HepG2 (cell line): Measurements from ENCODE around the gene C1QTNF1. TPM values are rescaled to one million over a fixed set of nuclear protein-coding genes. Genes with fewer than 3 reads are reported as not detected.

ENCODE experiments used
- GLMP ChIP-seq: sonication (generic); formaldehyde crosslinking; IDR thresholded peaks from 2 replicates; pipeline ENCODE4 v1.9.0; 2021; ENCODE audit warnings: missing genetic modification reagents, mild to moderate bottlenecking, borderline replicate concordance
- HNF1A ChIP-seq, 2 experiments: sonication (generic) in 1 of 2; formaldehyde crosslinking in 1 of 2; IDR thresholded peaks; 2 replicates each; pipeline versions ENCODE4 v1.4.0 to v1.6.1; 2016 to 2020; ENCODE audit warnings: borderline replicate concordance in 1 of 2, low read depth in 1 of 2, mild to moderate bottlenecking in 1 of 2, missing genetic modification reagents in 1 of 2
- JDP2 ChIP-seq: sonication (generic); formaldehyde crosslinking; IDR thresholded peaks from 2 replicates; pipeline ENCODE4 v1.8.1; 2022; ENCODE audit warnings: missing genetic modification reagents, borderline replicate concordance
- MIER2 ChIP-seq: IDR thresholded peaks from 2 replicates; pipeline ENCODE4 v1.6.1; 2016; ENCODE audit warnings: missing biosample characterization, missing genetic modification reagents
- NFKB2 ChIP-seq: sonication (generic); formaldehyde crosslinking; IDR thresholded peaks from 2 replicates; pipeline ENCODE4 v1.4.0; 2020; ENCODE audit warnings: missing genetic modification reagents, borderline replicate concordance
- ZNF891 ChIP-seq: sonication (generic); formaldehyde crosslinking; IDR thresholded peaks from 2 replicates; pipeline ENCODE4 v1.5.0; 2020; ENCODE audit warnings: mild to moderate bottlenecking, missing genetic modification reagents
- polyA plus RNA-seq, 8 experiments: library from polyadenylated mRNA; depleted of rRNA in 3 of 8; stranded (reverse) in 7 of 8; unstranded in 1 of 8; fragments of >200 nt; fragmentation: Illumina TruSeq in 4 of 8; extraction: Trizol in 4 of 8; gene quantifications; 2 replicates each; pipeline versions ENCODE4 v1.2.1 to v1.2.3, GENCODE V29; 2011 to 2016; ENCODE audit warnings: low read depth in 4 of 8, missing spikeins in 1 of 8, mixed read lengths in 1 of 8; ENCODE audit not compliant: insufficient read depth in 1 of 8
- total RNA-seq, 5 experiments: library from RNA; depleted of rRNA; stranded (reverse); fragments of >200 nt; fragmentation: Illumina TruSeq; extraction: Trizol; gene quantifications; 2 replicates each; pipeline ENCODE4 v1.2.3, GENCODE V29; 2016; ENCODE audit warnings: low read depth in 1 of 5
- TF ChIP-seq, protein P1 (sequence below): sonication (generic); formaldehyde crosslinking; IDR thresholded peaks from 2 replicates; pipeline ENCODE4 v1.5.0; 2020; ENCODE audit warnings: mild to moderate bottlenecking, missing genetic modification reagents

Gene C1QTNF1
- total and polyA plus RNA-seq, 2 of the 13 experiments (the other 11 are each of a cell fraction or from before 2014, with no cell fraction given): 0.18 to 0.86 TPM

DNA sequence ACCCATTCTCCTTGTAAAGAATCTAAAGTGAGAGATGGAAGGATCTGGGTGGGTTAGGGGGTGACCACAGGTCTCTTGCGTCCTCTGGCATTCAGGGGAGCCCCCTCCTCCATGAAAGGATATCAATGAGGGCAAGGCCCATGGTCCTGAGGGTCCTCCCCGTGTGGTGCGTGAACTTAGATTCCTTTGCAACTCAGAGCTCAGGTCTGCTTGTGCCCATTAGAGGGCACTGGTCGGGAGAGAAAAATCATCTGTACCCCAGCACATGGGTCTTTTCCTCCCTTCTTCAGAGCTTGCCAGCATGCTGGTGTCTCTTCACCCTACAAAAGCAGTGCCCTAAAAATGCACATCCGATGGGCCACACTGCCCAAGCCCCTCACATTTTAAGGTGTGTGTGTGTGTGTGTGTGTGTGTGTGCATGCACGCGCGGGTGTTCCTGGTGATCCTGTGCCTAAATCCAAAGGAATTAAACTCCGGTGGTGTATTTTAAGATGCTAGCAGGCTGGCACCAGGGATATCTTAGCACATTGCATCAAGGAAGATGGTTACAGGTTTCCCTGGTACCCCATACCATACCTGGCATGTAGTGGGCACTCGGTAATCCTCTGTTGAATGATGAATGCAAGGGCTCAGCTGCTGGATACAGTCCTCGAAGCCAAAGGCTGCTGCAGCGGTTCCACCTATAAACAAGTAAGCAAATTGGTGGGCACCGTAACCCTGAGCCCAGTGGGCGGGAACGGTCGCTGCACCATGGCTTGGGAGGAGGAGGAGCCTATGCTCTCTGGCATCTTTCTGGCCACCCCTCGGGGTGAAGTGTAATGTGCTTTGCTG is 4.7 kb downstream of the C1QTNF1 start (continued):
- TF ChIP-seq, protein P1, sequence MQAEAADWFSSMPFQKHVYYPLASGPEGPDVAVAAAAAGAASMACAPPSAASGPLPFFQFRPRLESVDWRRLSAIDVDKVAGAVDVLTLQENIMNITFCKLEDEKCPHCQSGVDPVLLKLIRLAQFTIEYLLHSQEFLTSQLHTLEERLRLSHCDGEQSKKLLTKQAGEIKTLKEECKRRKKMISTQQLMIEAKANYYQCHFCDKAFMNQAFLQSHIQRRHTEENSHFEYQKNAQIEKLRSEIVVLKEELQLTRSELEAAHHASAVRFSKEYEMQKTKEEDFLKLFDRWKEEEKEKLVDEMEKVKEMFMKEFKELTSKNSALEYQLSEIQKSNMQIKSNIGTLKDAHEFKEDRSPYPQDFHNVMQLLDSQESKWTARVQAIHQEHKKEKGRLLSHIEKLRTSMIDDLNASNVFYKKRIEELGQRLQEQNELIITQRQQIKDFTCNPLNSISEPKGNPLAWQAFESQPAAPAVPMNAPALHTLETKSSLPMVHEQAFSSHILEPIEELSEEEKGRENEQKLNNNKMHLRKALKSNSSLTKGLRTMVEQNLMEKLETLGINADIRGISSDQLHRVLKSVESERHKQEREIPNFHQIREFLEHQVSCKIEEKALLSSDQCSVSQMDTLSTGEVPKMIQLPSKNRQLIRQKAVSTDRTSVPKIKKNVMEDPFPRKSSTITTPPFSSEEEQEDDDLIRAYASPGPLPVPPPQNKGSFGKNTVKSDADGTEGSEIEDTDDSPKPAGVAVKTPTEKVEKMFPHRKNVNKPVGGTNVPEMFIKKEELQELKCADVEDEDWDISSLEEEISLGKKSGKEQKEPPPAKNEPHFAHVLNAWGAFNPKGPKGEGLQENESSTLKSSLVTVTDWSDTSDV (CRISPR knock-in tag): 0 out of 2 replicates have a peak, but pooled peaks have one; percentile 26
- TF ChIP-seq MIER2 (no peak), GLMP (CRISPR knock-in tag) (no peak), NFKB2 (CRISPR knock-in tag) (0 out of 2 replicates have a peak, but pooled peaks have one; percentile 11), HNF1A (IDR thresholded peaks at IDR 0.05; ENCODE audit: low read depth) (no peak), HNF1A (CRISPR knock-in tag; IDR thresholded peaks at IDR 0.05; ENCODE audit: borderline replicate concordance) (no peak), ZNF891 (CRISPR knock-in tag) (no peak), JDP2 (CRISPR knock-in tag) (no peak)
